GM10266 (cell line): ENCODE results near the gene TRPC1.

ENCODE experiments used
- DNase-seq: peaks from one replicate; pipeline ENCODE4 v3.0.0; 2012; ENCODE audit errors: extremely low spot score
- TF ChIP-seq, protein P1 (sequence below): IDR thresholded peaks from 2 replicates; pipeline ENCODE4 v1.5.1; 2012; ENCODE audit warnings: mild to moderate bottlenecking, low read depth; ENCODE audit not compliant: control insufficient read depth, insufficient read depth; ENCODE audit errors: missing control alignments

The TRPC1 gene

DNA sequence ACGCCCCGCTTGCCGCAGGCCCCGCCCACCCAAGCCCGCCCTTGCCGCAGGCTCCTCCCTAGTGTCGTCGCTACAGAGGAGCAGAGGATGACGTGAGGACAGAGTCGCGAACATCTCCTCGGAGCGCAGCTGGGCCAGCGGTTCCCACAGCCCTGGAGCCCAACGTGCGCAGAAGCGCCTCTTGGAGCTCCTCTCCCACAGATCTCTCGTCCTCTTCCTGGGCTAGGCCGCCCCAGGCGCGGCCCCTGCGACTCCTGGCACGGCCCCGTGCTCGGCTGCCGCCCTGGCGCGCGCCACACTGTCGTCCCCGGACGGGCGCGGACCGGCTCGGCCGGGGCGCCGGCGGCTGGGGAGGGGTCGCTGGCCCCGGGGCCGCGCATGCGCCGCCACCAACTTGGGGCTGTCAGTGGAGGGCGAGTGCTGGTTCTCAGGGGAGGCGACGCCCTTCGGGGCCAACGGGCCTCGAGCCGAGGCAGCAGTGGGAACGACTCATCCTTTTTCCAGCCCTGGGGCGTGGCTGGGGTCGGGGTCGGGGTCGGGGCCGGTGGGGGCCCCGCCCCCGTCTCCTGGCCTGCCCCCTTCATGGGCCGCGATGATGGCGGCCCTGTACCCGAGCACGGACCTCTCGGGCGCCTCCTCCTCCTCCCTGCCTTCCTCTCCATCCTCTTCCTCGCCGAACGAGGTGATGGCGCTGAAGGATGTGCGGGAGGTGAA is at the start of gene TRPC1:
Gene TRPC1 (plus strand): TSS at position 67 of the 714 bp plus-strand sequence. CDS start 526 bp downstream, at position 593.
- TF ChIP-seq, protein P1, sequence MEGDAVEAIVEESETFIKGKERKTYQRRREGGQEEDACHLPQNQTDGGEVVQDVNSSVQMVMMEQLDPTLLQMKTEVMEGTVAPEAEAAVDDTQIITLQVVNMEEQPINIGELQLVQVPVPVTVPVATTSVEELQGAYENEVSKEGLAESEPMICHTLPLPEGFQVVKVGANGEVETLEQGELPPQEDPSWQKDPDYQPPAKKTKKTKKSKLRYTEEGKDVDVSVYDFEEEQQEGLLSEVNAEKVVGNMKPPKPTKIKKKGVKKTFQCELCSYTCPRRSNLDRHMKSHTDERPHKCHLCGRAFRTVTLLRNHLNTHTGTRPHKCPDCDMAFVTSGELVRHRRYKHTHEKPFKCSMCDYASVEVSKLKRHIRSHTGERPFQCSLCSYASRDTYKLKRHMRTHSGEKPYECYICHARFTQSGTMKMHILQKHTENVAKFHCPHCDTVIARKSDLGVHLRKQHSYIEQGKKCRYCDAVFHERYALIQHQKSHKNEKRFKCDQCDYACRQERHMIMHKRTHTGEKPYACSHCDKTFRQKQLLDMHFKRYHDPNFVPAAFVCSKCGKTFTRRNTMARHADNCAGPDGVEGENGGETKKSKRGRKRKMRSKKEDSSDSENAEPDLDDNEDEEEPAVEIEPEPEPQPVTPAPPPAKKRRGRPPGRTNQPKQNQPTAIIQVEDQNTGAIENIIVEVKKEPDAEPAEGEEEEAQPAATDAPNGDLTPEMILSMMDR, result no peak
- peak; percentile 97 for DNase-seq

DNA sequence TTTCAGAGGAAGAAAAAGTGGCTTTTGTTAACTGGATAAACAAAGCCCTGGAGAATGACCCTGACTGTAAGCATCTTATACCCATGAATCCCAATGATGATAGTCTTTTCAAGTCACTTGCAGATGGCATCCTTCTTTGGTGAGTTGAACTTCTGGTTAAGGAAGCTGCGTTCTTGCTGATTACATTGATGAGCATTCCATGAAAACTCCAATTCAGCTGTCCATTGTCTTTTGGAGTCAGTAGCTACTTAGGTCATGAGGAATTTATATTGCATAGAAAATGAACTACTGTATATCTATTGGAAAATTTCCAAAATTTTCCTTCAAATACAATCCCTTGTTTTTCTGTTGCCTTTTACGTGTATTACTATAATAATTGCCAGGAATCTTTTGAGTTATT is 47.7 kb upstream of the TRPC1 start:
- TF ChIP-seq, protein P1, result no peak
- no peak for DNase-seq

DNA sequence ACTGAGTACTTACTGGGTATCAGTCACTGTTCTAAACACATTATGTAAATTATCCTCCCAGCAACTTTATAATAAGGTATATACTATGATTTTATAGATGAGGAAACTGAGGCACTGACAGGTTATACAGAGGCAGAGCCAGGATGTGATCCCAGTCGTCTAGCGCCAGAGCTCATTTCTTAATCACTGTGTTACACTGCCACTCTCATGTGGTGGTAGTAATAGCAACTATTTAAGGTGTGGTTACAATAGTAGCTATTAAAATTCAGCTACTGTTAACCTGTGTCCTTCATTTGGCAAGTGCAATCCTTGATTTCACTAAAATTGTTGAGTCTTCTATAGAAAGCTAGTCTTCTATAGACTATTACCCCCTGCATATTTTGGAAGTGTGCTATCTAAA is 43.1 kb upstream of the TRPC1 start:
- DNase-seq, result no peak
- TF ChIP-seq, protein P1, result no peak

DNA sequence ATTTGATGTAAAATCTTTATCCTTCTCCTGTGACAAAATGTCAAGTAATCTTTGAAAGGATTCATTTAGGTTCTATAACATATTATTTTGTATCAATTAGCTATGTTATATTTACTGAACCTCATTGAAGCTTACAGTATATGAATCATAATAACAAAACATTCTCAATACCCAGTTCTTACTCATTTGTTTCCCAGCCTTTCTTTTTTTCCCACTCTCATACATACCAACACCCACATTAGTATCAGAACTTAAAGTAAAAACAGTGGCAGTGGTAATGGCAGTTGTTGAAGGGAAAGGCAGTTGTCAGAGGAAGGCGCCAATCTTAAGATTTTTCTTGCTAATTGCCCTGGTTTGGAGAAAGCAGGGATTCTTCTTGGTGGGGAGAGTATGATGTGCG is 33.2 kb upstream of the TRPC1 start:
- TF ChIP-seq, protein P1, result no peak

DNA sequence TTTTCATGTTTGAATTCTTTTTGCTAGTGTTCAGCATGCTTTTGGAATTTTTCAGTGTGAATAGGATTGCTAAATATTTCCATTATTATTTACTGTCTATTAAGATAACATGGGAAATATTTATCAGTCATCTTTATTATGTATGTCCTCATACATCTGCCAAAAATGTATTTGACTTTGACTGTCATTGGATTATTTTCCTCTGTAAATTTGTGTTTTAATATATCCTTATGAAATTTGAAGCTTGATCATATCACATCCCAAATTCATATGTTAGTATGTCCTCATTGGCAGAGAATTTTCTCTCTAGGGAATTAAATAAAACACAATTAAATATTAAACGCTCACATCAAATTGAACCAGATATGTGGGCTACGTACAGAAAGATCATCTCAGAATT is 32.3 kb upstream of the TRPC1 start:
- TF ChIP-seq, protein P1, result no peak
- no peak for DNase-seq

More for the DNA sequence above, 33.2 kb upstream of the TRPC1 start:
- DNase-seq, result no peak

DNA sequence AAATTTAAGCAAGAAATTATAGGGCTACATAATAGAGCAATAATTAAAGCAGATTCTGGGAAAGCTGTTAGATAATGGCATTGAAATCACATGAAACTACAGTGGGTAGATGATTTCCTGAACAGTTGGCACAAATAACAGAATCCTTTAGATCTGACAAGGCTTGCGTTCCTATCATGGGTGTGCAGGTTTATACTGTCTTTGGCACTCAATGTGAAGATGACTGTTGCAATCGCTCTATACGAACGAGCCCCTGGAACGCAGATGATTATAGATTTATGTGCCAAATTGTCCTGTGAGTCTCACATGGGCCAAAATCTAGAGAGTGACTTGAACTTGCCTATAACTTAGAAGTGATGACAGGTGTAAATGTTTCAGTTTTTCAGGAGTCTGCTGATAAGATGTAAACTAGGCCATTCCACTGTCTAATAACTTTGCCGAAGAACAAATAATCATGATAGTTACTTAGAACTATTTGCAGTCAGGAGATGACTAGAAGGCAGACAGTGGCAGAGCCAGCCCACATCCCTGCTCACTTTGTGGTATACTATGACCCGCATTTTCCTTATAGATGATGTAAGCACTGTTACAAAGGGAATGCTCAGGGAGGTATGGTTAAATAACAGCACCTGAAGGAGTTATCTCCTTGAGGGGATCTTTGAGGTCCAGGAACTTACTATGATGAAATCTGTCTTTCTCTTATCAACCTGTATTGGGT is 30.5 kb upstream of the TRPC1 start:
- no peak for DNase-seq

More for the DNA sequence above, 30.5 kb upstream of the TRPC1 start:
- TF ChIP-seq, protein P1, result no peak
